ENCODE results near the gene PLCD3.

DNA sequence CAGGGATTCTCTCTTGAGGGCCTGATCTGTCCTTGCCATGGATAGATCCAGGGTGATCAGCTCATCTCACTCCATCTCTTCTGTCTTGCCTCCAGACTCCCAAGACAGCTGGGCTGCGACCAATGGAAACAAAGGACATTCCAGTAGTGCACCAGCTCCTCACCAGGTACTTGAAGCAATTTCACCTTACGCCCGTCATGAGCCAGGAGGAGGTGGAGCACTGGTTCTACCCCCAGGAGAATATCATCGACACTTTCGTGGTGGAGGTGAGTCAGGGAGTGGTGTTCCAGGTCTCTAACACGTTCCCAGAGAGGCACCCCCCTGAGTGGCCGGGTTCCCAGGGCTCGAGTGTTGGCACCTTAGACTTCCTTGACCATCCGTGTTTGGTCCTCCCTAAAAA lies 29.5 kb downstream of the PLCD3 start:
- TF ChIP-seq, protein P1, sequence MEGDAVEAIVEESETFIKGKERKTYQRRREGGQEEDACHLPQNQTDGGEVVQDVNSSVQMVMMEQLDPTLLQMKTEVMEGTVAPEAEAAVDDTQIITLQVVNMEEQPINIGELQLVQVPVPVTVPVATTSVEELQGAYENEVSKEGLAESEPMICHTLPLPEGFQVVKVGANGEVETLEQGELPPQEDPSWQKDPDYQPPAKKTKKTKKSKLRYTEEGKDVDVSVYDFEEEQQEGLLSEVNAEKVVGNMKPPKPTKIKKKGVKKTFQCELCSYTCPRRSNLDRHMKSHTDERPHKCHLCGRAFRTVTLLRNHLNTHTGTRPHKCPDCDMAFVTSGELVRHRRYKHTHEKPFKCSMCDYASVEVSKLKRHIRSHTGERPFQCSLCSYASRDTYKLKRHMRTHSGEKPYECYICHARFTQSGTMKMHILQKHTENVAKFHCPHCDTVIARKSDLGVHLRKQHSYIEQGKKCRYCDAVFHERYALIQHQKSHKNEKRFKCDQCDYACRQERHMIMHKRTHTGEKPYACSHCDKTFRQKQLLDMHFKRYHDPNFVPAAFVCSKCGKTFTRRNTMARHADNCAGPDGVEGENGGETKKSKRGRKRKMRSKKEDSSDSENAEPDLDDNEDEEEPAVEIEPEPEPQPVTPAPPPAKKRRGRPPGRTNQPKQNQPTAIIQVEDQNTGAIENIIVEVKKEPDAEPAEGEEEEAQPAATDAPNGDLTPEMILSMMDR (conservative IDR thresholded peaks at IDR 0.05): no peak
- no peak for TF ChIP-seq ZFX (IDR thresholded peaks at IDR 0.05)
